PC-9 (cell line): ENCODE data around the gene GIPC2. TPM values are rescaled to one million over a fixed set of nuclear protein-coding genes. Genes with fewer than 3 reads are reported as not detected.

Experiments
- BruUV-seq: library from RNA; stranded (reverse); fragments of 400-500 nt; replicated peaks from 2 replicates; lab custom pipeline; 2021; lab: Mats Ljungman, UMichigan
- CTCF ChIA-PET: fragments of 300-600 bp; sonication (Branson Sonifier 250); formaldehyde crosslinking; loops from one replicate; lab custom pipeline; 2022; ENCODE audit warnings: antibody characterized with exemption; lab: Charles Lee
- POLR2A ChIA-PET: fragments of 300-600 bp; sonication (Branson Sonifier 250); formaldehyde crosslinking; loops from one replicate; lab custom pipeline; 2022; ENCODE audit warnings: antibody characterized with exemption; ENCODE audit not compliant: unreplicated experiment; lab: Charles Lee
- DNase-seq, 2 experiments: peaks; one replicate each; pipeline versions ENCODE4 v3.0.0 to v3.0.0-alpha.2; 2015 to 2022; ENCODE audit warnings: mixed read lengths in 1 of 2
- H2AFZ ChIP-seq: fragments of 200-600 bp; sonication (generic); 2 replicates; pipeline ENCODE4 v1.8.1; 2017; ENCODE audit warnings: antibody characterized with exemption
- H3F3A ChIP-seq: fragments of 200-600 bp; sonication (generic); 2 replicates; pipeline ENCODE4 v1.8.1; 2017; ENCODE audit warnings: antibody characterized with exemption, mild to moderate bottlenecking, low read depth; ENCODE audit not compliant: insufficient read depth
- H3K27ac ChIP-seq: fragments of 200-600 bp; sonication (generic); 2 replicates; pipeline ENCODE4 v1.6.1; 2016; ENCODE audit warnings: mixed run types
- H3K27me3 ChIP-seq: fragments of 200-600 bp; sonication (generic); 2 replicates; pipeline ENCODE4 v1.6.1; 2016; ENCODE audit warnings: low read depth, mixed run types; ENCODE audit not compliant: insufficient read depth
- H3K36me3 ChIP-seq: fragments of 200-600 bp; sonication (generic); 2 replicates; pipeline ENCODE4 v1.6.1; 2016; ENCODE audit warnings: low read depth, mixed run types
- H3K4me1 ChIP-seq: fragments of 200-600 bp; sonication (generic); replicated peaks from 2 replicates; pipeline ENCODE4 v1.6.1; 2016; ENCODE audit warnings: mixed run types; ENCODE audit not compliant: insufficient read depth
- H3K4me2 ChIP-seq: fragments of 200-600 bp; sonication (generic); 2 replicates; pipeline ENCODE4 v1.6.1; 2017; ENCODE audit warnings: mixed run types
- H3K4me3 ChIP-seq: fragments of 200-600 bp; sonication (generic); 2 replicates; pipeline ENCODE4 v1.6.1; 2016; ENCODE audit warnings: mixed run types
- H3K79me2 ChIP-seq: fragments of 200-600 bp; sonication (generic); 2 replicates; pipeline ENCODE4 v1.6.1; 2017; ENCODE audit warnings: low read depth, mixed run types
- H3K9me2 ChIP-seq: fragments of 200-600 bp; sonication (generic); 2 replicates; pipeline ENCODE4 v1.8.1; 2017; ENCODE audit warnings: mild to moderate bottlenecking; ENCODE audit not compliant: insufficient read depth
- H3K9me3 ChIP-seq: fragments of 200-600 bp; sonication (generic); 2 replicates; pipeline ENCODE4 v1.8.1; 2016; ENCODE audit warnings: low read depth; ENCODE audit not compliant: insufficient read depth
- H4K20me1 ChIP-seq: fragments of 200-600 bp; sonication (generic); 2 replicates; pipeline ENCODE4 v1.8.1; 2017; ENCODE audit not compliant: insufficient read depth
- CTCF ChIP-seq: fragments of 200-600 bp; sonication (generic); conservative IDR thresholded peaks from 2 replicates; pipeline ENCODE4 v1.6.1; 2017; ENCODE audit warnings: mixed run types, antibody characterized with exemption, mild to moderate bottlenecking, moderate library complexity
- EZH2 ChIP-seq: fragments of 200-600 bp; sonication (generic); IDR thresholded peaks from 2 replicates; pipeline ENCODE4 v1.8.0; 2017; ENCODE audit warnings: antibody characterized with exemption, low read depth
- intact Hi-C: fragments of 100-400 bp; cut with micrococcal nuclease; formaldehyde crosslinking; loops from one replicate; pipeline ENCODE4 v1.10.0; 2022; ENCODE audit not compliant: unreplicated experiment
- total RNA-seq: library from RNA; stranded (reverse); gene quantifications from 2 replicates; pipeline ENCODE4 v1.2.3, GENCODE V29; 2021

The GIPC2 gene
- total RNA-seq, 1 experiment from 2014 or later: 0.20 TPM

GRCh38 chr1:78101051-78101450 is 55.3 kb downstream of the GIPC2 start:
- no peak overlapping the region for H3K4me2 ChIP-seq
- intact Hi-C loops: no loop called here
- BruUV-seq: no TSS peak
- H4K20me1 ChIP-seq: no peaks in the 10 kb centered on the region
- no peaks in the 10 kb centered on the region for H3K4me1 ChIP-seq
- no peak overlapping the region for H3K4me3 ChIP-seq
- H3K79me2 ChIP-seq: no peaks in the 10 kb centered on the region
- H3K9me2 ChIP-seq: no peaks in the 10 kb centered on the region
- H3F3A ChIP-seq: no peaks in the 10 kb centered on the region
- H3K9me3 ChIP-seq: no peaks in the 10 kb centered on the region
- no peaks in the 10 kb centered on the region for H3K36me3 ChIP-seq
- H3K27ac ChIP-seq: no peak overlapping the region
- no peak overlapping the region for H2AFZ ChIP-seq
- CTCF ChIA-PET: interaction anchor here (1.1 kb wide), 1 partner anchor 14 kb away, joined by 5 read pairs; no protein-coding TSS in a partner anchor
- POLR2A ChIA-PET: interaction anchor here (0.6 to 1.0 kb wide), 3 partner anchors 96 to 418 kb away, joined by 4 to 12 read pairs (median 4); partner anchors contain the start of genes DNAJB4 and ZZZ3
- no peak for DNase-seq
- no peaks in the 10 kb centered on the region for H3K27me3 ChIP-seq
- no peak for TF ChIP-seq CTCF
- no peak for TF ChIP-seq EZH2

GRCh38 chr1:78101514-78101913 is 55.7 kb downstream of the GIPC2 start:
- H3K9me2 ChIP-seq: no peaks in the 10 kb centered on the region
- H4K20me1 ChIP-seq: no peaks in the 10 kb centered on the region
- H3K9me3 ChIP-seq: no peaks in the 10 kb centered on the region
- no peaks in the 10 kb centered on the region for H3K79me2 ChIP-seq
- POLR2A ChIA-PET: interaction anchor here (0.6 to 1.0 kb wide), 3 partner anchors 97 to 419 kb away, joined by 4 to 12 read pairs (median 4); partner anchors contain the start of genes DNAJB4 and ZZZ3
- no peaks in the 10 kb centered on the region for H3F3A ChIP-seq
- CTCF ChIA-PET: interaction anchor here (1.1 kb wide), 1 partner anchor 13 kb away, joined by 5 read pairs; no protein-coding TSS in a partner anchor
- no peak for TF ChIP-seq CTCF
- TF ChIP-seq EZH2: no peak
- no TSS peak for BruUV-seq
- no peak overlapping the region for H3K4me2 ChIP-seq
- peak in 1 of 2 experiments; percentile 30 for DNase-seq
- H3K4me3 ChIP-seq: no peak overlapping the region
- no peaks in the 10 kb centered on the region for H3K27me3 ChIP-seq
- no peaks in the 10 kb centered on the region for H3K36me3 ChIP-seq
- H3K4me1 ChIP-seq: no peaks in the 10 kb centered on the region
- H2AFZ ChIP-seq: no peak overlapping the region
- intact Hi-C loops: no loop called here
- H3K27ac ChIP-seq: no peak overlapping the region

GRCh38 chr1:78102082-78102481 is 56.3 kb downstream of the GIPC2 start:
- H3K4me1 ChIP-seq: no peaks in the 10 kb centered on the region
- no peak overlapping the region for H2AFZ ChIP-seq
- TF ChIP-seq EZH2 (no peak), CTCF (no peak)
- H3F3A ChIP-seq: no peaks in the 10 kb centered on the region
- ChIA-PET POLR2A (interaction anchor here (1.0 kb wide), 2 partner anchors 98 to 124 kb away, joined by 4 to 12 read pairs; partner anchors contain the start of gene DNAJB4), CTCF (interaction anchor here (1.1 kb wide), 1 partner anchor 12 kb away, joined by 5 read pairs; no protein-coding TSS in a partner anchor)
- H3K4me2 ChIP-seq: no peak overlapping the region
- H3K27me3 ChIP-seq: no peaks in the 10 kb centered on the region
- H3K79me2 ChIP-seq: no peaks in the 10 kb centered on the region
- intact Hi-C loops: no loop called here
- no TSS peak for BruUV-seq
- no peaks in the 10 kb centered on the region for H3K36me3 ChIP-seq
- no peaks in the 10 kb centered on the region for H3K9me2 ChIP-seq
- no peaks in the 10 kb centered on the region for H3K9me3 ChIP-seq
- no peak overlapping the region for H3K27ac ChIP-seq
- H3K4me3 ChIP-seq: no peak overlapping the region
- no peak for DNase-seq
- no peaks in the 10 kb centered on the region for H4K20me1 ChIP-seq
